Kasumi-1 (cell line): Measurements from ENCODE around the gene NAV2.
"Not testable (repeated sequence)": the region's sequence is repeated elsewhere in the genome, so short reads cannot be mapped to it uniquely, and the experiment has no call there.

Experiments
- DNase-seq, 2 experiments: peaks; one replicate each; lab custom pipeline; 2025; lab: John Stamatoyannopoulos, UW

Gene NAV2

DNA sequence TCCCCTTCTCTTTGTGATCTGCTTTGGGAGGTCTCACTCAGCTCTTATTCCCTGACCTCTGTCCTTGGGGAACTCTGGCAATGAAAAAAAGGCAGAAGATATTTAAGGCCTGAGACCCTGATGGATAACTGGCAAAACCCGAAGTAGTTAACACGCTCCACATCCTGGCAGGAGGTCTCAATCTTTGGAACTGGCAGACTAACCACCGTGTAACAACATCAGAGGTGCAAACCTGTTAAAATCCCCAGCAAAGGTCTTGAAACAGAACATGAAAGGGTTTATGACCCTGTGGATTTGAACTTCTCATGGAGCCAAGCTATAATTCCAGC is 287.3 kb downstream of the NAV2 start:
- no peak for DNase-seq

DNA sequence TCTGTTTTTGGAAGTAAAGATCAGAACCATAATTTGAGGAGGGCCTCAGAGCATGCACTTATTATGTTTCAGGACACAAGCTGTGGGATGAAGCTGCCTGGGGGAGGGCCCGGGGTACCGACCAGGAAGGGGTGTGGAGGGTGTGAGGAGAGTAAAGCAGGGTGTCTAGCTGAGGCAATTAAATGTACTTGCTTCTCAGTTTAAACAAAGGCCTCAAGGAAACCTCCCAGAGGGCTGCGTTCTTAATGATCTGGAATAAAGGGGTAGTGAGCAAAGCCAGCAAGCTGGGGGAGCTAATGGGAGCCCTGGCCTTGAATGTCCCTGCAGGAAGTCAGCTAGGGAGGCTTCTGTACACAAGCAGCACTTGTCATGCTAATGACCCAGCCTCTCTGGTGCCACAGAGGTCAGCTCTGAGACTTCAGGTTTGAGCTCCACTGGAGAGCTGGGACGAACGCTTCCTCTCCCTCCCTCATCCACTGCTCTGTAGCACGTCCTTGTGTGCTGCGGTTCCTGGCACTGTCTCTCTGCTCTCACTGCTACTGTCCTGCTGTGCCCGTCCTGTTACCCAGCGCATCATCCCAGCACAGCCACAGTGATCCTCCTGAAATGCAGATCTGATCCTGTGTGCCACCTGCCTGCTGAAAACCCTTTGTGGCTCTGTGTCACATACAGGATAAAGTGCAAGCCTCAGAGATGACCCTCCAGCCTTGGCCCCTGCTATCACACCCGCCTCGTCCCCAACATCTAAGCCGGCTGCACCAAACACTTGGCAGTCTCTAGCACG is 287.9 kb downstream of the NAV2 start:
- no peak for DNase-seq

DNA sequence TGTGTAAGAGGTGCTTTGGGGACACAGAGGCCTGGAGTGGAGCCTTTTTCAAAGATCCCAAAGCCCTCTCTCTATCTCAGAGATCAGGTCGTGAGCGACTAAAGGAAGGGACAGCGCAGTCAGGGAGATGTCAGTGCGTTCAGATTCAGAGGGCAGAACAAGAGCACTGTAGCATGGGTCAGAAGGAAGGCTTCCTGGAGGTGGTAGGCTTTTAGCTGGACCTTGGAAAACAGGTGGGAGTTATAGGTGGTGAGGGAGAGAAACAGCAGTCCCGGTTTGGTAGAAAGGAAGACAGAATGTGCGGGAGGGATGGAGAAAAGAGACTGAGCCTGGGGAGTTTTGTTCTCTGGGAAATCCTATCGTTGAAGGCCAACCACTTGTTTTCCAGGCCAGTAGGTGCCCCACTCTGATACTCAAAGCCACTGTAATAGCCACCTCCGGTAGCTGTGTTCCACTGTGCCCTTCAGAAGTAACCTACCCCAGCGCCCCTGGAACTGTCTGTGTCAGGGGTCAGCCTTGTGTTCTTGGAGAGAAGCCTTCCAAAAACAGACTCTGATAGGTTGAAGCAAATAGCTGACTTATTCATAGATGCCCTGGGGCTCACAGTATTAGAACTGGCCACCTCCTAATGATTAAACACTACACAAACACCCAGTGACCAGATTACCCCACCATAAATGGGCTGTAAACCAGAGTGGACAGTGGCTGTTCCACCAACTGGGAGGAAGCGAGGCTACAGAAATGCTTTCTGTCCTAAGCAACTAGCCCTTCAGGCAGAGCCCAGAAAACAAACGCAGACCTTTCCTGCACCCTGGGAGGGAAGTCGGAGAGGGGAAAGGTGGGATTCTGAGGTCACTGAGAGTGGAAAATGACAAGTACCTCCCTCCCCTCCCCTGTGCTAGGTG is 289.9 kb downstream of the NAV2 start:
- DNase-seq: no peak

DNA sequence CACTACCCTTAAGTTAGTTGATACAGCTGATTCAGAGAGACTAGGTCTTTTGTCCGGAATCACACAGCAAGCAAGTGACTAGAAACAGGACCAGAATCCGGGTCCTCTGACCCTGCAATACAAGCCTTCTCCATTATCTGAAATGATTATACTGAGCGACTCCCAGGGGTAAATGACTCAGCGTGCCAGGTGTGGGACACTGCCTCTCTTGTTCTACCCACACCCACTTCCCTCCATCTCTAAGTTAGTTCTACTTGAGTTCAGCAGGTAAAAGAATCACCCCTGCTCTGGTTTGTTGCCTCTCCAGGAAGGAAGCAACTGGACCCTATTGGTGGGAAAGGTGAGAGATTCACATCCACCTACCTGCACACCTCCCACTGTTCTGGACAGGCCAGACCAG is 290.7 kb downstream of the NAV2 start:
- DNase-seq: no peak

DNA sequence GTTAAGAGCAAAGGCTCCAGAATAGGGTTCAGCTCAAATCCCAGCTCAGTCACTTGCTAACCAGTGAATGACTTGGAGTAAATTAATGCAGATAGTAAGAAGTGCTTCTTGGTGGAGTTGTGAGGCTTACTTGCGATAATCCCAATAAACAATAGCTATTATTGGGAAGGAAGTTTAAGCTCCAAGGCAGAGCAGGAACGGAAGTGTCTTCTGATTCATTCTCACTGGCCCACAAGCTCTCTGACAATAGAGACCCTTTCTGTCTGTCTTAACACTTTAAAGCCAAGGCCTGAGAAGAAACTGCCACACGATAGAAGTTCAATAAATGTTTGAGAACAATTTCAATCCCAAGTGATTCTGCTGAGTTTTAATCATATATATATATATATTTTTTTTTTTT is 292.2 kb downstream of the NAV2 start:
- DNase-seq: no peak

DNA sequence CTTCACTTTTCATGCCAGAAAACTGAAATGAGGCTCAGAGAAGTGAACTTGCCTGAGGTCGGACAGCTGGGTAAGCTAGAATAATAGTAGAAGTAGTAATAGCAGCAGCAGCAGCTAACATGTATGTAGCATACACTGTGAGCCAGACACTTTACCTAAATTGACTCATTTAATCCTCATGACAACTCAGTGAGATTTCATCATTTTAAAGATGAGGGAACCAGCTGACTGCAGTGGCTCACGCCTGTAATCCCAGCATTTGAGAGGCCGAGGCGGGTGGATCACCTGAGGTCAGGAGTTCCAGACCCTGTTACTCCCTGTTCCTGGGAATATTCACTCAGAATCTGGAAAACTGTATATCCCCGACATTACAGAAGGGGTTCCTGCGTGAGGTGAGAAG is 293.1 kb downstream of the NAV2 start:
- DNase-seq: no peak

DNA sequence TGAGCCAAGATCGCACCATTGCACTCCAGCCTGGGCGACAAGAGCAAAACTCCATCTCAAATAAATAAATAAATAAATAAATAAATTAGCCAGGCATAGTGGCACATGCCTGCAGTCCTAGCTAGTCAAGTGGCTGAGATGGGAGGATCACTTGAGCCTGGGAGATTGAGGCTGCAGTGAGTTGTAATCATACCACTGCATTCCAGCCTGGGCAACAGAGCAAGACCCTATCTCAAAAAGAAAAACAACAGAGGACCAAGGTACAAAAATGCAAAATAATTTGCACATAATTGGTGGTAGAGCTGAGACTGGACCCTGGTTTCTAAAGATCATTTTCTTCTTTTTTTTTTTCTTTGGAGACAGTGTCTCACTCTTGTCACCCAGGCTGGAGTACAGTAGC is 294.0 kb downstream of the NAV2 start:
- DNase-seq: not testable (repeated sequence)

DNA sequence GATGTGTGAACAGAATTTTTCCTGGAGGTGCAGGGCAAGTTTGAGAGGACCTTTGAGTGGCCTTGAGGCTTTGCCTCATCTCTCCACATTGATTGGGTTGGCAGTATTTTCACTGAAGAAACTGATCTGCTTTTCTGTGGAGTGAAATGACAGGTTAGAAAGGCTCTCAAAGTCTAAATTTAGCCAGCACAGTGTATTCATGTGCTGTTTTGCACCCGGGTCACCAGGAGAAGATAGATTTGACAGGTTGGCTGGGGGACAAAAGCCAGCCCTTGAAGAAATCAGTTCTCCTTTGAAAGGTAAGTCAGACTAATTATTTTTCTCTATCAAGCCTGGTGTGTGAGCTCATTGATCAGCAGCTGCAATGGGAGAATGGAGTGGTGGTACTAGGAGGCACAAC is 294.7 kb downstream of the NAV2 start:
- no peak for DNase-seq

DNA sequence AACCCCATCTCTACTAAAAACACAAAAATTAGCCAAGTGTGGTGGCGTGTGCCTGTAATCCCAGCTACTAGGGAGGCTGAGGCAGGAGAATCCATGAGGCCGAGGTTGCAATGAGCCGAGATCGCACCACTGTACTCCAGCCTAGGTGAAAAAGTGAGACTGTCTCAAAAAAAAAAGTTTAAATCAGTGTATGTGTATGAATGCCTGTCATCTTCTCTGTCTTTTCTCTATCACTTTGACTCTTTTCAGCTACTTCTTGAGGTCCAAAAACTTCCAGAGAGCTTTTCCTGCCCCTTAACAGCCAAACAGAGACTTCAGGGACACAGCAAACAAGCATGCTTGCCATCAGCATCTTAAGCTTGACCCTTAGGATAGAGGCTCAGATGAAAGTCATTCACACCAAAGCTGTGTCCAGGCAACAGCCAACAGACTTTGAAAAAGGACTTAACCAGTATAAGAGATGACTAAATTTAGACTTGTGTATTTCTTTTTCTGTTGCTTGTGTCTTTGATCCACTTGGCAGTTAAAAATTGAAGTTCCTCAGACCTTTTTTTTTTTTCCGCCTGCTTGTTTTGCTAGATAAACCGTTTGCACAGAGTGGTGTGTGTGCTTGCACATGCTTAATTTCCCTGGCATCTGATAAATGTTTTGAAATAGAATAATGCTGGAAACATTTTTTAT is 295.7 kb downstream of the NAV2 start:
- no peak for DNase-seq

DNA sequence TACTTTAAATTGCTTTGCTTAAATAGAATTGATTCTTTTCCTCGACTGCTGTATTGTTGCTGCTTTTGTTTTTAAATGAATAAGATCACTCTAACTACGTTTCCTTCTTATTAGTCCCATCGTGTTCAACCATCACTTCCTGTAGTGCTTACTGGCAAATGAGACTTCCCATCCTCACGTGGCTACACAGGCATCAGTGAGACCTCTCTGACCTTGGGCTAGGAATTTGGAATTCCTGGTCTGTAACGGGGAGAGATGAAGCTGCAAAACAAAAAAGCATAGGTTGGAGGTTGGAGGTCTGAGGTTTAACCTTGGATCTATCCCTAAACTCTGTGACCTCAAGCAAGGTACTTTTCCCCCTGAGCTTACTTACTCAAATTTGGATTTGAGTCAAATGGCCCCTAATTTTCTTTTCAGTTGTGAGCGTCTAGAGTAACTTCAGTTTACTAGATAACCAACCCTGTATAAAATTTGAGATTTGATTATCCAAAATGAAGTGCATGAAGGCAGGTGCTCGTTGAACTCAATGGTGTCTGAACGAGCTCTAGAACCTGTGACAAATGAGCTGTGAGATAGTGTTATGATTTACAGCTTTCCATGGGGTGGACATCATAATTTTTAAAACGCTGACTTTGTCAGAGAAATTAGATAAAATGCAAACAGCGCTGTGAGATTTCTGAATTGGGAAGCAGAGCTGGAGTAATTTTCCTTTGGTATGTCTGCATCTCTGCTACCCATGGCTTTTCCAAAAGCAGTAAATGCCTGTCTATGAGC is 296.4 kb downstream of the NAV2 start:
- DNase-seq: no peak

DNA sequence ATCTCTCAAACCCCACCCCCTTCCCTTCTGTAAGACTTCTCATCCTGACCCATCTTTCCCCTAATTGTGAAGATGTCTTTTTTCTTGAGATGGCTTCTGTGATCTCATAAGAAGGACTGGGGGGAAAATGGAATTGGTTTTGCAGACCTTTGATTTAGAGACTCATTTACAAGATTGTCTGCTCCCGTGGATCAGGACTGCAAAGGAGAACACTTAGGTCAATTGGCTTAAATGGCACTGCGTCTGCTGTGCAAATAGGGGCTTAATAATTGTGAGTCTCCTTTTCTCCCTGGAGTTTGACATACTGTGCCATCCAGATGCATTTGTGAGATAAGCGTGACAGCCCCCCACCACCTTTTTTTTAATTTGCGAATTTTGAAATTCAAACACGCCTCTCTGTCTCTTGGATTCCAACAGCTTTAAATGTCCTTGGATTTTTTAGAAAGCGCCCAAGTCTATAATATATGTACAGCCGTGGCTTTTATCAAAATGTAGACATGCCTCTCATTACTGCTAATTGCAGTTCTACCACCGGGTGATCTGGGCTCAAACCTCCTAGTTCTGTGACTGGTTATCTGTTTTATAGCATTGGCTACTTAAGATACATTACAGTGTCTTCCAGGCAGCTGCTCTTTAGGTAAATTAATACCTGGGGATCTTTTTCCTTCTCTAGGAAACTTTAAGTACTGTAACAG is 297.7 kb downstream of the NAV2 start:
- DNase-seq: no peak

DNA sequence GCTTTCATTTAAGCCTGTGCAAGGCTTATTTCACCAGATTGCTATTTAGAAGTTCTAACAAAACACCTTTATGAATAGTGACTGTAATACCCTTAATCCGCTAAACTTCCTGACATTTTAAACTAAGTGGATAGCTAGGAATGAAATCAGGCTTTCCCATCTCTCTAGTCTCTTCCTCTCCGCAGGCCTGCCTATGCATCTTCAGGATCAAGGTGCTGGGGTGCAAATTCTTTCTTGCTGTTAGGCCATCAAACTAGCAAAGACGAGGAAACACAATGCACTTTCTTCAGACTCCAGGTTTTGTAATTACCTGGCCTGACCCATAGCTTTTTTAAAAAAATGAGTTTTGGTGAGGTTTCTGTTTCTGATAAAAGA is 298.2 kb downstream of the NAV2 start:
- no peak for DNase-seq

DNA sequence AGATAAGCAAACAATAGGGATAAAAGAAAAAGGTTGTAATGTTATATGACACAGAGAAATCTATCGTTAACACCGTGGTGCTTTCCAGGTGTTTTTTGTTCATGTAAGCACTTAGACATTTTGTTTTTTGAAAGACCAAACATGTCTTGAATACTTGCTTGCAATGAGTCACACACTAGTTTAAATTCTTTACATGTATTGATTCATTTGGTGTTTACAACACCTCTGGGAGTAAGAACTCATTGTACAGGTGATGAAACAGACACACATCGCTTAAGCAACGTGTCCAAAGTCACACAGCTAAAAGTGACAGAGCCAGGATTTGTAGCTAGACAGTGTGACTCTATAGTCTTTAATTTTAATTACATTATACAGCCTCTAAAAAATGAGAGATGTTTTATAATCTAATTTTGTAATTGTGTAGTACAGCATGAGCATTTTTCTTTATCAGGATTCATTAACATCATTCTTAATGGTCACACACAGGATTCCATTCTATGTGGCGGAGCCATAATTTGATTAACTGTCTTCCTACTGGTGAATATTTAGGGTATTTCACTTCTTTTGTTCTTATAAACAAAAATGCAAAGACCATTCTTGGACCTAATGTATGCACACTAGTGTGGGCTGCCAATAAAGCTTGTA is 298.8 kb downstream of the NAV2 start:
- DNase-seq: no peak

DNA sequence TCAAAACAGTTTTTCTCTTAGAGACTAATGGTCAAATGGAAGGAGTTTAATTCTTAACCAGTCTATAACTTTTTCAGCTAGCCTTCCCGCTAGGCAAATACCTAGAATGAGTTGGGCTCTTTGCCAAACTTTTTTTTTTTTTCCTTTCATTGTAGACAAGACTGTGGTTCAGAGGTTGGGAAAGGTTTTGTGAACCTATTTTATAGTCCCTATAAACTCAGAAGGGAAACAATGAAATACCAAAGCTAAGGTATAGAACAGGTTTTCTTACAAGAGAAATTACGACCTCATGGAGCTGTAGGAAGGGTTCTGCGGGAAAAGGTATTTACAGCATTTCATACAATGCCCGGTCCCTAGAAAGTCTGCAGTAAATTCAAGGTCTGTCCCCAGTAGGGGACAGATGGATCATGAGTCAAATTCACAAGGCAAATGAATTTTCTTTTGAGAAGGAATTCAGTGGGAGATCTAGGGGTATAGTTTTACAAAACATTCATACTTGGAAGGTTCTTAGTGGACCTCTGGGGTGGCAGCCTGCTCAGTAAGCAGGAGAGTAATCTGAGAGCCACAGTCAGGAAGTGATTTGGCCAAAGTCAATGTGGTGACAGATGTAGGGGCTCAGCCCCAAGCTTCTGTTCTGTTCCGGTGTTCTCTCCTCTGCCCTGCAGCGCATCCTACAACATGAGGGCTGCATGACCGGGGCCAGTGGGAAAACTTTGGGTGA is 300.9 kb downstream of the NAV2 start:
- no peak for DNase-seq

DNA sequence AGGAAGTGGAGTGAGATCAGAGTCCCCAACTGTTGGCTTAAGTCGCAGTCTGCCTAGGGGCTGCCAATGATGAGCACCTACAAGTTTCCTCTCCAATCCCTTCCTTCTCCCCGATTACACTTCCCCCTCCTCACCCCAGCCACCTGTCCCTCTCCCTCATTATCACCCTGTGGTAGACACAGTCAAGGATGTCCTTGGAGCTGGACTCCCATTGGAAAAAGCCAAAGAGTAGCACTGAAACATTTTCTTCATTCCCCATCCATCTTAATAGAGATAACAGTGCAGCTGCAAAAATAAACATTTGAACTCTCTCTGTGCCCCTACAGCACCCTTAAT is 301.4 kb downstream of the NAV2 start:
- no peak for DNase-seq

DNA sequence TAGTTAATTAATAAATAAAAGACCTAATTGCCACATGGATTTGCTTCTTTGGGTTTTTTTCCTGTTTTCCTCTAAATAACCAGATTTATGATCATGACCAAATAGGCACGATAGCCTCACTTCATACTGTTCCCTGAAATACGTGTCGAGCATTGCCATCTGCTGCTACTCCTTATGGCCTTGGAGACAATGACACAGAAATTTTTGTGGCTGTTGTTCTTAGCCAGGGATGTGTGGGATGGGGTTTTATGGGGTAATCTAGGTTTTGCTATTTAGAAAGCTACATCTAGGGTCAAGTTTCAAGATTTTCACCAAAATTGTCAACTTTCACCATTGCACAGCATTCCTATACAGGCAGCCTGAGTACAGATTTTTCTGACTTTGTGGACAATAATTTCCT is 302.5 kb downstream of the NAV2 start:
- no peak for DNase-seq

DNA sequence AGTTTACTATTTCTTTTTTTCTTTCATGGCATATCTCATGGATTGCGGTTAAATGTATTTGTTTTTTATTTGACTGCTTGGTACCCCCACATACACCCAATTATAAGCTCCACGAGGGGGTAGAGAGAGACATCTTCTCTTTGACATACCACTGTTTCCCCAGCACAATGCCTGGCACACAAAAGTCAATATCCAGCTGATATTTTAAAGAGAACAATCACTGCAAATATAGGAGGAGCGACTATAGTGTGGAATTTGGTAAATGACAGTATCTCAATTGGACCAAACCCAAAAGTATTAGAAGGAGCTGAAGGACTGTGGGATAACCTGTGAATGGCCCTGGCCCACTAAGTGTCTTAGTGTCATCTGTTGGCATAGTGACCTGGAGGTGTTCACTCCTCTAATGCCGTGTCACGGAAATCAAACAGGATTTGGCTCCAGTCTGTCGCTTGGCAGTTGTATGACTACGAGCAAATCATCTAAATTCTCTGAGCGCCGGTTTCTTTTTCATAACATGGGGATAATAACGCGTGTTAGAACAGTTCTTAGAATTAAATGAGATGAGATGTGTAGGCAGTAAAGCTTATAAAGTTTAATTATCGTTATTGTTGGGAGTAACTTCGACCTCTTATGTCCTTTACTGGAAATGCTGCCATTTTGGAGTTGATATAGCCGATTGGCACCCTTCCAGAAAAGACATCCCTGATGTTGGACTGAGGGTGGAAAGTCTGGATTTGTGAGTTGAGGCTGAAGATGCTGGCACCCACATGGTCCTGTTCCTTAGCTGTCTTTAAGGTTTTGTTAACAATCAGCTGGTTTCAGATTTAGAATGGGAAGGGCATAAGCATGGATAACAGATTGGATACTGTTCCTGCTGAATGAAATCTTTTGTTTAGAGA is 303.1 kb downstream of the NAV2 start:
- DNase-seq: no peak

DNA sequence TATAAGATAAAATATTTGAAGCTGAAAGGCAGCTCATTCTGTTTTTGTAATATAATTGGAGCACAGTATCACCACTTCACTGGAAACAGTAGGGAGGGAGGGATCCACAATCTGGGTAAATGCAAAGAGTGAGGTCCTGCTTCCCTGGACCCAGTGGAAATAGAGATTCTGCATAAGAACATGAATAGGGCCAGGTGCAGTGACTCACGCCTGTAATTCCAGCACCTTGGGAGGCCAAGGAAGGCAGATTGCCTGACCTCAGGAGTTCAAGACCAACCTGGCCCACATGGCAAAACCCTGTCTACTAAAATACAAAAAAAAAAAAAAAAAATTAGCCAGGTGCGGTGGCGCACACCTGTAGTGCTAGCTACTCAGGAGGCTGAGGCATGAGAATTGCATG is 303.9 kb downstream of the NAV2 start:
- DNase-seq: no peak

DNA sequence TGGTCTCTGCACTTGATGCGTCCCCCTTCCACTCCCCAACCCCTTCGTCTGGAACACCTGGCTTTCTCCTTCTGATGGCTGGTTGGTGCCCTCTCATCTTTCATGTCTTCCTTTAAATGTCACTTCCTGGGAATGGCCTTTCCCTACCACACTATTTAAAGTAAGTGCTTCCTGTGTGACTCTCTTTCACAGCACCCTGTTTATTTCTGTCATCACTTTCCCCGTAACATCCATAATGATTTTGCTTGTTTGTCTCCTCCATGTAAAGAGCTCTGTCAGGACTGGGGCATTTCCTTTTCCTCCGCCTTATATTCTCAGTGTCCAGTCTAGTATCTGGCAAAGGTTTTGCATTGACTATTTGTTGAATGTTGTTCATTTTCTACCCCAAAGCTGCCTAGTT is 304.7 kb downstream of the NAV2 start:
- no peak for DNase-seq

DNA sequence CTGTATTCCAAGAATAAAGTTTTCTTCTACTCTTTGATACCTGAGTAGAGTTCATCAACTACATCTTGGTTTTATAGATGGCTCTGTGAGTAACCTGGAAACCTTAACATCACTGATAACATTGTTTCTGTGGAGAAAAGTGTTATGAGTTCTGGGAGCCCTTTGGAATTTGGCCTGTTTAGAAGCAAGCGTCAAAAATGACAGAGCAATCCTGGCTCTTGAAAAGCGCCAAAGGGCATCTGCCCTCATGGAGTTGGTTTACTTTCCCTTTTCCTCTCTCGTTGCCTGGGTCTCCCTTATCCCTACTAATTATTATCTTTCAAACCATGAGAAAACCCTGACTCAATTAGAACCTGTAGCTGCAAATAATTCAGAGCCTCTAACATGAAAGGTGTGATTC is 307.6 kb downstream of the NAV2 start:
- DNase-seq: no peak
